ENCODE data around the gene FGF2. TPM values are rescaled to one million over a fixed set of nuclear protein-coding genes. Genes with fewer than 3 reads are reported as not detected.
"Not testable (repeated sequence)": the region's sequence is repeated elsewhere in the genome, so short reads cannot be mapped to it uniquely, and the experiment has no call there.

The FGF2 gene
- total RNA-seq, 1 donor from 2014 or later = 19.2 TPM

DNA sequence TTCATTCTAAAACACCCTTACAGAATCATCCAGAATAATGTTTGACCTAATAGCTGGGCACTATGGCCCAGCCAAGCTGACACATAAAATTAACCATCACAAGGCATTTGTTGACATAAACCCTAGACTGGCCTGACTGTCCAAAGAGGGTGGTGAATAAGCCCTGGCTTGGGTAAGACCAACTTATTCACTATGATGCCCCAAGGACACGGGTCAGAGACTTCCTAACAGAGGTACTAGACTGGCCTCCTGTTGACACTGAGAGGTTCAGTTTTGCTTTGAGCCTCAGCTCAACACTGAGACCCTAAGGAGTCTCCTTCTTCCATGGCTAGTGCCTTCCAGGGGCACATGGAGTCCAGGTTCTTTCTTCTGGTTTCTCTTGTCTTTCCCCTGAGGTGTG, 21.3 kb downstream of the FGF2 start:
- no peak for DNase-seq

DNA sequence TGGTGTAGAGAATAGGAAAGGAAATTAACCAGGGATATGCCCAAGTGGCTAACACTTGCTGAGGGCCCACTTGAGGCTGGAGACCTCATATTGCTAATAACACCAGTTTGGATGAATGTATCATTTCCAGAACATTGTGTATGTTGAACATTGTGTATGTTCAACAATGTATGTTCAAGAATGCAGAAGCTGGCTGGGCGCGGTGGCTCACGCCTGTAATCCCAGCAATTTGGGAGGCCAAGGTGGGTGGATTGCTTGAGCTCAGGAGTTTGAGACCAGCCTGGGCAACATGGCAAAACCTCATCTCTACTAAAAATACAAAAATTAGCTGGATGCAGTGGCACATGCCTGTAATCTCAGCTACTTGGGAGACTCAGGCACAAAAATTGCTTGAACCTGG, 23.2 kb downstream of the FGF2 start:
- DNase-seq = not testable (repeated sequence)

DNA sequence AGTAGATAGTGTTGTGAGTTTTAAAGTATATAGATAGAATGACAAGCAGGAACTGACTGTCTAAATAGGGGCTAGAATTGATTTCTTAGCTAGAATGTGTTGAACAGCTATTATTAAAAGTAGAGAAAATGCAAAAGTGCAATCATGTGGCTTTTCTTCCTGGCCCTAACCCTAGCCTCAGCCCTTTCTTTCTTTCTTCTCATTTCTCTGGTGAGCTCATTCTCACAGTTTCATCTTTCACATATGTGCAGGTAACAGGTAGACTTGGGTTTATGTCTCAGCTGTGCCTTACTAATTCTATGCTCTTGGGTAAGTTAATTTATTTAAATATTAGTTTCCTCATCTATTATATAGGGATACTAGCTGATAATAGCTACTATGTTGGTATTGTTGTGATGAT, 24.9 kb downstream of the FGF2 start:
- no peak for DNase-seq

DNA sequence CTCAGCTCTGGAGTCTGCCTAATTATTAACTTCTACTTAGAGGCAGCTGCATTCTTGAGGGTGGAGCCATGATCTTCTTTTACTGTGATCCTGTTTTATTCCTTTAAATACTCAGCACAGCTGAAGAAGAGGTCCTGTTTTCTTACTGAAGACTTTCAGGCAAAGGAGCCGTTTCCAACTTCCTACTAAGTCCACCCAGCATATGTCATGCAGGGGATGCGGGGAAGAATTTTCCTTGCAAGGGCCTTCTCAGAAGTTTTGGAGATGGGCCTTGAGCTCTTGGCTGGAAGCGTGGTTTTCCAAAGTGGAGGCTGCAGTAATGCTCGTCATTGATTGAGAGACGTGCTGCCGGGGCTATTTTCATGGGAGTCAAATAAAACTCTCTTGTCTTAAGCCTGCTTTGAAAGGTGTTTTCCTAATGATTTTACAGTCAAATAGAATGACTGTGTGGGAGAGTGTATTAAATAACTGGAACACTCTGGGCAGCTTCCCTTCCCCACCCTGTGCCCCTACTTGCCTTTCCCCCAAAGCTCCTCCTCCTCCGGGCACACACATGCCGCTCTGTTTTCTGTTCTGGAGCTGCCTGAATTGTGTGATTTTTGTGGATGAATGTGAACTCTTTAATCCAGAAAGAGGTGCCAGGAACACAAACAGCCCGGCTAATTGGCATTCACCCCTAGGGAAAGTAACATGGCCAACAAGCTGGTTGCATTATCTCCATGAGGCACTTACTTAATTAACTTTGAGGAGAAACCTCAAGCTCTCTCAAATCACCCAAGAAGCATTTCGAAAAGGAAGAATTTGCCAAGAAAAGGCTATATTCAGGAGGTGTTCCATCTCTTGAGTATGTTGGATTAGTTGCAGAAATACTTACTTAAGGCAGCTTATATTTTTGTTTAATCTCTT, 28.1 kb downstream of the FGF2 start:
- DNase-seq = peak; percentile 88

DNA sequence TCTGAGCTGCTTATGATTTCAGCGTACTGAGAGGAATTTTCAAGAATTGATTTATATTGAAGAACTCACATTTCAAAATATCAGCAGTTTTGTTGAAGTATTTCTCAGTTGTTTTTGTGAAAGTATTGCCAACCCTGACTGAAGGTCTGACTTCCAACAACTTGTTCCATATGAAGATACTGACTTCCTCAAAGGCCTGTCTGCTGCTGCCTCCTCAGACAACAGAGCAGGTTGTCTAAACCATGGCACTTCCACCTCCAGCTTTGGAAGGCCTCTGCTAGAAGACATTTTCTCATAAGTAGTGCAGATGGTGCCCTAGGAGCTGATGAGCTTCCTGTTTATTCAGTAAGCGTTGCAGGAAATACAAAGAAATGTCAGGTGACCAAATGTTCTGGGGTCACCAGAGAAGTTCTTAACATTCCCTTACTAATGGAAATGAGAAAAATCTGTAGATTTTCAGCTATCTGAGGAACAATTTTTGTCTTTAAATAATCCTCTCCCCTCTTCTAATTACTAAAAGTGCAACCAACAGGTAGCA, 28.8 kb downstream of the FGF2 start:
- DNase-seq = no peak

DNA sequence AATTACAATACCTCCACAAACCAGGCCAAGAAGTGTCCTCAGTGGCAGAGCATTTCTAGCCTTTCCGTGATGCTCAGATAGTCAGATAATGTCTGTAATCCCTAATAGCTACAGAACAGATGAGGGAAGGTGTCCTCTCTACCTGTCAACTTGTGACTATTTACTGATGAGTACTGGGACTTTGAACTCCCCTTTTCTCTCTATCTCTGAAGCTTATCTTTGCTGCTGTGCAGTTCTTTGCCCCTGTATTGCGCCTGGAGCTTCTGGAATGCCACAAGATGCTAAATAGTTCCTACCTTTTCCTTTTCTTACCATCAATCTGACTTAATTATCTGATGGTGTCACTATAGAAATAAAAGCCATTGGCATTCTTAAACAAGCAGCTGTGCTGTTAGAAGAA, 30.5 kb downstream of the FGF2 start:
- DNase-seq = no peak

DNA sequence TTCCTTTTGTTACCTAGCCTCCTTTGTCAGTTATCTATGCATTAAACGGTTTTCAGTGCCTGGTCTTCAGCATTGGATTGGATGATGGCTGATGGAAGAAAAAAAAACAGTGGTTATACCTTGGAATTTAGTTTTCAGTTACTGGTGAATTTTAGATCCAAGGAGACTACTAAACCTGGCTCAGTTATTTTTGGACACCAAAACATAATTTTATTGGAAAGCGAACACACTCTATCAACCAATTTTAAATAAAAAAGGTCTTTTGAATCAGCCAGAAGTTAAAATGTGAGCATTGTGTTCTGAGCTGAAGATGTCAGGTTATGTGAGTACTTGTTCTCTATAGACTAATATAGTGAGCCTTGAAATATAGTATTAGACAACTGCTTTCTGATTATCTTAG, 32.1 kb downstream of the FGF2 start:
- DNase-seq = no peak

- peak; percentile 30 for DNase-seq
Measured at GRCh38 chr4:122861172-122861943, 34.7 kb downstream of the FGF2 start.

GRCh38 chr4:122863639-122864038, 37.0 kb downstream of the FGF2 start:
- DNase-seq = peak; percentile 37

- peak; percentile 65 for DNase-seq
Measured at GRCh38 chr4:122865425-122865824, 38.8 kb downstream of the FGF2 start.

GRCh38 chr4:122868235-122868634, 41.6 kb downstream of the FGF2 start:
- DNase-seq = not testable (repeated sequence)

DNA sequence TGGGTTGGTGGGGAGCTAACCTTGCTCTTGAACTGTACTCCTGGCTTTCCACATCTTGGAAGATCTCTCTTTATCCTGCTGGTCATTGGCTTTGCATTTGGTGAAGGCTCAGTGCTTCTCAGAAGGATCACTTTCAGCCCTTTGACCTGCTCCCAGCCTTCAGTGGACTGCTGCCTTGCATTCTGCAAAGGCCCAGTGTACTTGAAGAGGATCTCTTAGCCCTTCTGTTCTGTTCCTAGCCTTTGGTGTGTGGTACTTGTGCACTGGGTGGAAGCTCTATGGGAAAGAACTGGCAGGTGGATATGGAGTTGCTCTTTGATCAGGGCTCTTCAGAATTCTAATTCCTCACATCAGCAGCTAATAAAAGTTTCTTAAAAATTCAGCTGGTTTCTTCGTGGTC, 46.5 kb downstream of the FGF2 start:
- no peak for DNase-seq

DNA sequence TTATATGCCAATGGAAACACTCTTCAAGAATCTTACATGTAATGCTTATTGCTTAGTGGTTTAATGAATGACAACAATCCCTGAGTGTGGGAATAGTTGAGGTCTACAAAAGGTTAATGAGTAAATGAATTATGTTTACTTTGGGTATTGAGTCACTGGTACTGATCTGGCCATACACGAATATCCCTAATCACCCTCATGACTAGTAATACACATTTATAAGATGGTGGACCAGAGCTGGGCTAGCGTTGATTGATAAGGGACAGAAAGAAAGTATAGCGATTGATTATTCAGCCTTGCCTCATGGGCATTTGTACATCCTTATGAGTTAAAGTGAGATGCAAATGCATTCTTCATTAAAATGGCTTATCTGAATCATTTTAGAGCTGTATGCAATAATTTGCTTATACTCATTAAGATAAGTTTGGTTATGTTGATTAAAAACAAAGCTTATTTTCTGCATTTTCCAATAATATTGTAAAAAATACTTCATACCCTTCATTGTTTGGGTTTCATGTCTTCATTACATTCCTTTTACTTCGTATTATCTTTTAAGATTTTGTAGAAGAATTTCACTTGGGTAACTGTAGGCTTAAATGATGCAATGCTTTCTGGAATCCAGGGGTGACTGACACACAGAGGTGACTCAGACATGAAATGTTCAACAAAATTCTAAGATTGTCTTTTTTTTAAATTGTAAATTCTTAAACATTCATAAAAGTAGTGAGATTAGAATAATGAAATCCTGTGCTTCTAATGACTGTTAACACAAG, 47.4 kb downstream of the FGF2 start:
- DNase-seq = no peak

DNA sequence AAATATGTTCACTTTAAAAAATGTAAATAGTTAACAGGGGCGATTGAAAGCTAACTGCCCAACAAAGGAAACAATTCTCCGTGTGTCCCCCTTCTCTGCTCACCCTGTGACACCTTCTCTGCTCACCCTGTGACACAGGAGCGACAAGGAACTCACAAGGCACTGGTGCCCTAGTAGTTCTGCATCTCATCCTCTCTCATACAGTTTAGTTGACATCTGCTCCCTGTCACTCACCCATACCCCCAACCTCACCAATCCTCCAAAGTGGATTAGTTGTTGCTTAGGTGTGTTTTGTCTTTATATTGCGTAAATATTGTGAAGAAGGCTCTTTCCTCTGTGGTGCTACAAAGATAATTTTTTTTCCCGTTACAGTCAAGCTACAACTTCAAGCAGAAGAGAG, 49.3 kb downstream of the FGF2 start:
- DNase-seq = no peak

DNA sequence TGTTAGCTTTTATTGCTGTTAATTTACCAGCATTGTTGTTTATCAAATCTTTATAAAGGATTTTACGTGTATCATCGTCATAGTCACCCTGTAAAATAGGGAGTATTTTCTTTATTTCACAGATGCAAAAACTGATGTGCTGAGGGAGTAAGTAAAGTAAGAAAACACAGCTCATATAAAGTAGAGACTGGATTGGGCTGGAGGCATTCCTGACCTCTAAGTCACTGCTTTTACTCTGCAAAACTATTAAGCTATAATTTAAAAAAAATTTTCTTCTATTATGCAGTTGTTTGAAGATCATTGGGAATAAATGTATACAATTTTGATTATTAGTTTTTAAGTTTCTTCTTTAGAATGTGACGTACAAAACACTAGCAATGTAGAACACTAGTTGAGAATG, 49.8 kb downstream of the FGF2 start:
- DNase-seq = no peak

GRCh38 chr4:122879001-122879400, 52.4 kb downstream of the FGF2 start:
- DNase-seq = no peak

GRCh38 chr4:122882857-122883735, 56.5 kb downstream of the FGF2 start:
- DNase-seq = no peak

DNA sequence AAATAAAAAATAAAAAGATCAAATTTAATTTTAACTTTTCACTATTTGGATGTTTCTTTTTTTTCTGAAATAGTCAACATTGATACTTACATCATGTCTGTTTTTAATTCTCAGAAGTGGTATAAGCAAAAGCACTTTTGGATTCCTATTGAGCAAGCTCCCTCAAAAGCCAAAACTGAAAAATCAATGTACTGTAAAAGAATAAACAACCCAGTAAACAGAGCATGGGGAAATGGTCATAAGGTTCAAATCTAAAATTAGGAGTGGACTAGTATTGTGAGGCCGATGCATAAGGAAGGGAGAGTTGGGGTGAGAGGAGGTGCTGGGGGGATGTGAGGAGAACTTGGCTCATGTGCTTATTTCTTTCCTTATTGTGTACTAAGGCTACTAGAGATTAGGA, 57.9 kb downstream of the FGF2 start:
- no peak for DNase-seq

- no peak for DNase-seq
Measured at GRCh38 chr4:122889726-122890125, 63.1 kb downstream of the FGF2 start.

- no peak for DNase-seq
Measured at GRCh38 chr4:122890147-122890795, 63.6 kb downstream of the FGF2 start.

GRCh38 chr4:122894827-122895226, 68.2 kb downstream of the FGF2 start:
- DNase-seq = no peak

Measured in tongue (tissue), 2 donors.